ENCODE results near the gene CALML3.

The CALML3 gene

DNA sequence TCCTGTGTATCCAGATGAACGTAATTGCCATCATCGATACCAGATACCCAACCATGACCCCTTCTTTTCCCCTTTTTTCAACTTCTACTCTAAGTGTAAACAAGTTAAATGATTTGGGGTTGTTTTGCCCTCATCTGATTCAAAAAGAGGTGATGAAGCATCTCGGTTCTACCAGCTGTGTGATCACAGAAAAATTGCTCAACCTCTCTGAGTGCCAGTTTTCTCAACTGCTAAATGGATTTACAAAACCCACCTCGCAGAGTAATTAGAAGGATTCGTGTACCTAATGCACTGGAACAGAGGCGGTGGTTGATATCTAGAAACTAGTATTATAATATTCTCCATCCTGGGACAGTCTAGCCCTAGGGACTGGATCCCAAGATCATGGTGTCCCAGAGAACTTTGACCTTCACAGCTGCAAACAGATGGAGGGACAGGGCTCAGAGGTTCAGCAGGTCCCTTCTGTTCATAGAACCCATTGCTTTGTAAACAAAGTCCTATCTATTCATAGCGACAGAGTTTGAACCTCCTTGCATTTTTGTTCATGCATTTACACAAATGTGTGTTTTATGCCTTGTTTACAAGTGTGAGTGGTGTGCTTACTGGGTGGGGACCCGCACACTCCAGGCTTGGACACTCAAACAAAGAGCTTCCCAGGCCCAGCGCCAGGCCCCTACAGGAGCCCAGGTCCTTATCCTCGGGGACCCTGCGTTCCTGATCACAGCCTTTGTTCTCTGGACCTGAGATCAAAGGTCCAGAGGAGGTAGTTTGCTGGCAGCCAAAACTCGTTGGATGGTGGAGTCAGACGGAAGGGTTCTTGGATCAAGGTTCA lies 46.4 kb downstream of the CALML3 start:
- DNase-seq = no peak

- no peak for DNase-seq
Measured at GRCh38 chr10:5571826-5572225, 47.1 kb downstream of the CALML3 start.

DNA sequence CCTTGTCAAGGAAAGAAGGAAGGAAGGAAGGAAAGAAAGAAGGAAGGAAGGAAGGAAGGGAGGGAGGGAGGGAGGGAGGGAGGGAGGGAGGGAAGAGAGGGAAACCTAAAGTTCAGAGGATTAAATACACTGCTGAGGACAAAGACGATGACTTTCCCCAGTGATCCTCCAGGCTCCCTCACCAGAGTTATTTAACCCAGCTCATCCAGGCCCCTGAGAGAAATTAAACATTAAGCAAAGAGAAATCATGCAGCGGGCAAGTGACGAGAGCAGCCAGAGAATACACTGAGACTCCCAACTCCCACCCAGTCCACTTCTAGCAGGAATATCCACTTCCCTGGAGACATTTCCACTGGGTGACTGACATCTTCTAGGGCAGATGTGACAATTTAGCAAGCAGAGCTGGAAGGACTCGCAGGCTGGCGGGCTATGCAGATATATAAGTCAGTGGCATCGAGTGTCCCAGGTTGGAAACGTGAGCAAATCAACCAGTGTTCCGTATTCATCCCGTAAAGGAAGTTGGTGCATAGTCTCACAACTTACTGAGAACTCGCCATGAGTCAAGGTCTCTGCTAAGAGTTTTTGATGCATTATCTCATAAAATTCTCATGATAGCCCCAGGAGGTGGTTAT lies 48.7 kb downstream of the CALML3 start:
- DNase-seq = no peak

GRCh38 chr10:5573968-5574641 lies 49.3 kb downstream of the CALML3 start:
- no peak for DNase-seq

DNA sequence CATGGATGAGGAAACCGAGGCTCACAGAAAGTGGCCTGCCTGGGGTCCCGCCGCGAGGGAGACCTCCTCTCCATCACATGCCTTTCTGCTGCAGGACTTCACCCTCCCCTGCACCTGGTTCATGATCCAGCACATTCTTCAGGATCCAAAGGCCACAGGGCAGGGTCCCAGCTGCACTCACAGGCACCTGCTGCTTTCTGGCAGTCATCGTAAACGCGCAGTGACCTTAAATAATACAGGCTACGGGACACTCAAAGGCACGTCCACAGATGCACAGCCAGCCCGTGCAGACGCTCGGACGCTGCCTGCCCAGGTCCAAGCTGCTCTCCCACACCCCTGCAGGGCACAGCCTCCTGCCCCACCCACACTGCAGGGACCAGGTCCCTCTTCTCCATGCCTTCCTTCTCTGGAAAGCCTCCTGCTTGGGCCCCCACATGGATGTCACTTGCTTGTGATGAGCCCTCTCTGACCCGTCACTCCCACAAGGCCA lies 49.9 kb downstream of the CALML3 start:
- DNase-seq = no peak

- no peak for DNase-seq
Measured at GRCh38 chr10:5575144-5575481, 50.4 kb downstream of the CALML3 start.

DNA sequence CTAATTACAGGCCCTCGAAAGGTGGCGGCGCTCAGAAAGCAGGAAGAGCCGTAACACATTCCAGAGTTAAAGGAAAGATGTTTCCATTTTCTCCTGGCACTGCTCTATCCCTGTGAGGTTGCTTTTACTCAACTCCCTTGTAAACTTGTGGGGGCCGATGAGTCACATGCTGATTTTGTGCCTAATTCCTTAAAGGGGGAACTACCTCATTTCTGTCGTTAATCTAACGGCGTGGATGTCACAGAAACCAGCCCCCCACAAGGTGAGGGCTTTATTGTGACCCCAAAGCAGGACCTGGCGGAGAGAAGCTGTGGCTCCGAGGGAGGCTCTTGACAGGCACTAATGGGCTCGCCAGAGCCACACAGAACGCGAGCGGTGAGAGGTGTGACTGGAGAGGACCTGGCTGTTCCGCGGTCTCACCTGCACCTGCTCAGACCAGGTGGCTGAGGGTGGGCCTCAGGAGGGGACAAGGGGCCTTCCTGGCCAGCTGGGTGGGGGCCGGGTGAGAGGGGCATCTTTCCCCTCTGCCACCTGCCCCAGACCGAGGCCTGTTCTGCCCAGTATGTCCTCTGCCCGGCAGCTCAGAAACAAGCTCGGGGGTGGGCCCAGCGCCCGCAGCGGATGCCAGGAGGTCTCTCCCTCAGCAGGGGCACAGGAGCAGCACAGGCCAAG lies 50.9 kb downstream of the CALML3 start:
- peak; percentile 82 for DNase-seq

- DNase-seq = no peak
Measured at GRCh38 chr10:5576154-5576748, 51.5 kb downstream of the CALML3 start.

Measured in fibroblast of skin of abdomen (primary cell).